Stimulated activated CD8-positive, alpha-beta memory T cell treated with anti-CD3 and anti-CD28 coated beads, Interleukin-4, amount 100 ng/mL, for 1 hour (primary cell): Measurements from ENCODE around the gene CHST1.

Source experiments
- DNase-seq, 2 donors: peaks; one replicate each; pipeline ENCODE4 v3.0.0-alpha.2; 2020; ENCODE audit warnings: low read depth in 2 of 2, low spot score in 1 of 2

Gene CHST1

DNA sequence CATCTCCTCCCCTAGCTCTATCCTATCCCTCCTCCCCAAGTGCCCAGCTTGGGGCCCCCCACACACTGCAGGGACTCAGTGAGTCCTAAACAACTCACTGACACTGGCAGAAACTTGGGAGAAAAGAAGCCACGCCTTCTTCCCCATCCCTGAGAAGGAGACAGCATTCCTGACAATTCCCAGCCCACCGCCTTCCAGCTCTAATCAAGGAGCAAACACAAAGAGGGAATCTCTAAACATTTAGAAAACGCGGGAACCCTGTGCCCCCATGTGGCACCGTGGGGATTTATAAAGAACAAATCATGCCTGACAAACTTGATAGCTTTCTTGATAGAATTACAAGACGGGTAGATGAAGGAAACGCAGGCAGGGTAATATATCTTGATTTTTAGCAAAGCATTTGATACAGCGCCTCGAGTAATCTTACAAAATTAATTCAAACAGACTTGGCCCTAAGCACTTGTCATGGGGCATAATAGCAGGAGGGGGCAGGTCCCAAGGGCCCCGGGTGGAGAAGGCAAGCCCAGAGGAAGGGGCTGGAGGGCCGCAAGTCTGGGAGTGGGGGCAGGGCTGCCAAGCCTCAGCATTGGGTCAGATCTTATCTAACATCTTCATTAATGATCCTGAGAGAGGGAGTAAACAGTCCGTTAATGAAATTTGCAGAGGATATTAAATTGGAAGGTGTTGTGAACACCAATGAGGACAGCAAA, 4.5 kb downstream of the CHST1 start:
- no peak for DNase-seq

DNA sequence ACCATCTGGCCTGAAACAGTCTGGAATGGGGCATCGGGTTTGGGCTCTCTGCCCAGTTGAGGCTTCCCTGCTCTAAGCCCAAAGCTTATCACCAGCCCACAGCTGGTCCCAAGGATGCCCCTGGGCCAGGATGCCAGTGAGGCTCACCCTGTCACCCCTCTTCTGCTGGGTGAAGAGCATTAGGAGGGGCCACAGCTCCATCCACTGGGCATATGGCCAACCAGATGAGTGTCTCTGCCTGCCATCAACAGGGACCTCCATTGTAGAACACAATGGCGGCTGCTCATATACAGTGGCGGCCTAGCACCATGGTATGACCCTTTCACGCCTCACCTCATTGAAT, 5.6 kb downstream of the CHST1 start:
- DNase-seq = no peak

DNA sequence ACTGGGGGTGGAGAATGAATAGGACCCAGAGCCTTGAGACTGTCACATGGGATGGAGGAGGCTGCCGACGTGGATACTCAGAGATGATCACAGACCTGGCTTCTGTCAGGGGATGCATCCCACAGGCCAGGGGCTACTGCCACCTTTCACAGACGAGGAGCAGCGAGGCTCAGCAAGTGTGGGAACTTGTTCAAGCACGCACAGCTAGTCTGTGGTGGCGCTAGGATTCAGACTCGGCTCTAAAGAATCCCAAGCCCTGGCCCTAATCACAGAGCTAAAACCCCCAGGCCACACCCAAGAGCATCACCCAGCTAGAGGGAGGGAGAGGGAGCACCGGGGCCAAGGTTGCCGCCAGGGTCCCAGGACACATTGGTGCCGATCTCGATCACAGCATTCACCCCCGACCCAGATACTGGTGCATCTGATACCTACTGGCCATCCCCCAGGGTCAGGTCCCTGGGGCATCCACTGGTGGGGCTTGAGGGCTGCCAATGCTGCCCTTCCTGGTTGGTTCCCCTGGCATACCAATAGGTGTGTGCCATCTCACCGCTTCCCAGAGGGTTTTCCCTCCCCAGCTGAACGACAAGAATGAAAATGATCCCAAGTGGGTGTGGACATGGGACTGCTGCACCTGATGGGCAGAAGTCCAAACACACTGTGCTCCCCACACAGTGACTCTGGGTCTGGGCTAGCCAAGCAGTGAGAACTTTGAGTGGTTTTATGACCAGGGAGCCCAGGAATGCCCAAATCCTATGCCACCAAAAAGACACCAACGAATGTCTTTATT, 6.2 kb downstream of the CHST1 start:
- DNase-seq = no peak

DNA sequence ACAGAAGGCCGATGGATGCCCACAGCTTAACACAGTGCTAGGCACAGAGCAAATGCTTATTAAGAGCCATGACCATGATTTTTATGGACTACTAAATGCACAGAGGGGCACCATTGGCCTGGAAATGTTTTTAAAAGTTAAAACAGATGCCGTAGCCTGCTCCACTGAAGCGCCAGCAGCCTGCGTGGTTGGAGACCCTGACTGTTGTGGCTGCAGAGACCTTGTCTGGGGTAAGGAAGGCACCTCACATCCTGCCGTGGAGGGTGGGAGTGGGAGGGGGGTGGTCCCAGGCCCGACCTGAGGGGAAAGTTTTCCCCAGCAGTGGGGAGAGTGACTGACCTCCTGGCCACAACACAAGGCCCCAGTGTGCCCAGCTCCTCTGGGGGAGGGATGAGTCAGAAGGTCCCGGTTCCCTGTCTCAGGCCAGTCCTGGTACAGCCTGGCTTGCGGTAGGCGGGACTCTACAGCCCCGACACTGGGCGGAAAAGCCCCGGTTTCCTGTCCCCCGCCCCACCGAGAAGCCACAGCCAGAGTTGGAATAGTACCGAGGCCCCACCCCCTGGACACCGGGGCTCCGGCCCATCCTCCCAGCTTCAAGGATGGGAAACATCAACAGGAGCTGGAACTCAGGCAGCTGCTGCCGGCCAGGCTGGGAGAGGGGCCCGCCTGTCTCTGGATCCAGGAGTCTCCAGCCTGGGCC, 7.0 kb downstream of the CHST1 start:
- no peak for DNase-seq

DNA sequence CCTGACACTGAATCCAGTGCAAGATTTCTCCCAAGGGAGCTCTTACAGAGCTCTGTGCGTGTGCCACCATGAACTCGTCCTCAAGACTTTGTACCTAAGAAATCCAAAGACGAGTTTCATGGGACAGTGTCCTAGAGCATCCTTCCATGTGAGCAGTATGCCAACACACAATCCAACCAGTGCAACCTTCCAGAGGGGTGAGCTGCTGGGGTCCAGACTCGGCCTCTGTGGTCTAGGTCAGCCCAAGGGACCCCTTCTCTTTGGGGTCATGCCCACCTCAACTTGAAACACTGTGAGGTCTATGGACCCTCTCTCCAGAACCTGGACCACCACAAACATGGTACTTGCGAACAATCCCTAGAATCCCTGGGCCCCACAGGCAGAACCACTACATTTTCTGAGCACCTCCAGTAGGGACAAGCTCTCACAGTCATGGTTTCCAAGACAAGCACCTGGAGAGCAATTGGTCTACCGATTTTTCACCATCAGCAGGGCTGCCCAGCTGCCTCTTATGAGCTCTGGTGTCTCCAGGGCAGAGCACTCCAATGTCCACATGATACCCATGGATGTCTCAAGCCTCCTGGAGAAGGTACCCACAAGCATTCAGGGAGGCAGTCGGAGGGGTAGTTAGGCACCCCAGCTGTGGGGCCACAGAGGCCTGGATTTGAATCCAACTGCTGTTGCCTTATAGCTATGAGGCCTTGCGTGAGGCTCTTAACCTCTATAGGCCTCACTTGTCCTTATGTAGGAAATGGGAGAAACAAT, 7.7 kb downstream of the CHST1 start:
- DNase-seq = no peak

DNA sequence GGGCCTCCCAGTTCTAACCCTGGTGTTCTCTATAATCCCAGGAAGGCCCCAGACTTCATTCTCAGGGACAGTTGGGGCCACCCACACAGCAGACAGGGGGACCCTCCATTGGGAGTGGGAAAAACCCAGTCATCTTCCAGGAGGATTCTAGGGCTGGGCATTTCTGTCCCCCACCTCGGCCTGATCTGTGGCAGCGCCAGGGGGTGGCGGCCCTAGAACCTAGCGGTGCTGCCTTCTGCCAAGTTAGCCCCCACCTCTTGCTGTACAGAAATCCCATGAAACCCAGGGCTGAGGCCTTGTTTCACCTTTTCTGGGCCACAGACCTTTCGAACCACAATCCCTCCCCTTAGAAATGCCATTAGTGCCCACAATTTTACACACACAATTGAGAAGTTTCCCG, 9.6 kb downstream of the CHST1 start:
- DNase-seq = no peak

DNA sequence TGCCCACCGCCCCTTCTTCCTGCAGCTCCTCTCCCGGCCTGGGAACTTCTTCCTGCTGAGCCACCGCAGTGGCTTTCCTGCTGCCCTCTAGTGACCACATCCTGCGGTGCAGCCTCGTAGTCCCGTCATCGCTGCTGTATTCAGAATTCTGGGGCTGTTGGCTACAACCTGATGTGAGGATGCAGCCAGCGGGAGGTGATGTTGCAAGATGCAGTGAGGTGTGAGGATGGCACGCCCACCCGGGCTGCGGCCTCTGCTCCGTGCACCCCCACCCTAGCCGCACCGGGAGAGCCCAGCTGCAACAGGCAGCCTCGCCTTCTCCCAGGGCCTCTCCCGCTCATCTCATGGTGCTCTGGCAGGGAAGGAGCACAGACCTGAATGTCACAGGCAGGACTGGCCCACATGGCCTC, 10.1 kb downstream of the CHST1 start:
- peak; percentile 10 to 19 for DNase-seq

DNA sequence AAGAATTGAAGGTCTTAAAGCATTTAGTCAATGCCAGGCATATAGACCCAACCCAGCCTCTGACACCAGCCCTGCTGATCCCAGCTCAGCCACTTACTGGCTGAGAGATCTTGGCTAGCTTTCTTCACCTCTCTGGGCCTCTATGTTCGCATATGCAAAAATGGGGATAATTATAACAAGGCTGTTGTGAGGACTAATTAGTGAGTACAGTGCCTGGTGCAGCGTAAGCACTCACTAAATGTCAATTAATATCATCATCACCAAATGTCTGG, 10.5 kb downstream of the CHST1 start:
- no peak for DNase-seq

DNA sequence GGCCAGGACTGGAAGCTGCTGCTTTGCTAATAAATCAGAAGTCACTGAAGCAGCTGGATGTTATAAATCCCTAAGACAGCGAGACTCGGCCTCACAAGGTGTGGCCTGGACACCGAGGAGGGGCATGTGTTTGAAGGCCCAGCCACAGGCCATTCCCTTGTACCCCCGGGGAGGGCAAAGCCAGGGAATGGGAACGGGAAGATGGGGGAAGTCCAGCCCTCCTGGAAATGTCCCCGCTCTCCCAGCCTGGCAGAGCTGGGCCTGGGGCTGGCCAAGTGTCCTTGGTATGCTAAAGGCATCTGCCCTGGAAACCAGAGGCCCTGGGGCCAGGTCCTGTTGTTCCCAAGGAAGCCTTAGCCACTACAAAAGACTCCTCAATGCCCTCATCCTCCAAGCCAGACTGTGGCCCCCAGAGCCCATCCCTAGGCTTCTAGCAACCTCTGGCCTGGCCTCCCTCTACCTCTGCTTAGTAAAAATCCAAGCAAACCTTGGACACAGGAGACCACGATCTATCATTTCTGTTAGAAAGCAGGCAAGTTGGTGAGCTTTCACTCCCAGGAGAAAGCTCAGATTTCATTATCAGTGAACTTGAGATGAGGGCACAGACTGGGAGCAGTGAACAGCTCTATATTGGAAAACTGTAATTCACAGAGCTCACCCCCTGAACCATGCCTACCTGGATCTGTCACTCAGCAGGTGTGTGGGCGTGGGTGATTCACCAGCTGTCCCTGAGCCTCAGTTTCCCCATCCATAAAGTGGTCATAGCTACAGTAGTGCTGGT, 11.0 kb downstream of the CHST1 start:
- DNase-seq = no peak

DNA sequence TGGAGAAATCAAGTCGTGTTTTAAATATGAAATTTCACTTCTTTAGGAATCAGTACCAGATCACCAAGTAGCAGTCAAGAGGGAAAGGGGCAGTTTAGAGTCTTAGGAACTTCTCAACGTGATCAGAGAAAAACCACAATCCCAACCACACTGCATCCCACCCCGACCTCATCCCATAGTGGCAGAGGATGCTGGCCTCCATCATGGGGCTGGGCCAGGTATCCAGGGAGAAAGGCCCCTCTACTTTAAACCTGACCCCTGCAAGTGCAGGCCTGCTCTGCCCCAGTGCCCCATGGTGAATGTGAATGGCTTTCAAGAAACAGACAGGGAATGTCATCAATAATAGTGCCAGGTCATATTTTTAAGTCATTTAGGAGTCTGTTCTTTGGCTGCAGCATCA, 12.1 kb downstream of the CHST1 start:
- DNase-seq = no peak

DNA sequence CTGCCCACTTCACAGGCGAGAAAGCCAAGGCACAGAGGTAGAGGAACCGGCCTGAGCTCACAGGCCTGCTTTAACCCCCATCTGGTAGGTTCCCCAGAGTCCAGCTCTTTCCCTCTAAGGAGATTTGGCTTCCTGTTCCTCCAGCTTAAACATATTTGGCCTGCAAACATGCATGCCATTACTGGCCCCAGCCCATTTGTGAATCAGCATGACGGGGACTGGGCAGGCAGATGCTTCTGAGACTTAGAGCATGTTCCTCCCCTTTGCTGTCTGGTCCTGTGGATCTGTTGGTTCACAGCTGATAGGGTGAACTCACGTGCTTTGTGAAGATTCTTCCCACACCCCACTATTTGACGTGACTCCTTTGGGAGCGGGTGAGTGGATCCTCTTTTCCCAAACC, 12.6 kb downstream of the CHST1 start:
- DNase-seq = no peak

DNA sequence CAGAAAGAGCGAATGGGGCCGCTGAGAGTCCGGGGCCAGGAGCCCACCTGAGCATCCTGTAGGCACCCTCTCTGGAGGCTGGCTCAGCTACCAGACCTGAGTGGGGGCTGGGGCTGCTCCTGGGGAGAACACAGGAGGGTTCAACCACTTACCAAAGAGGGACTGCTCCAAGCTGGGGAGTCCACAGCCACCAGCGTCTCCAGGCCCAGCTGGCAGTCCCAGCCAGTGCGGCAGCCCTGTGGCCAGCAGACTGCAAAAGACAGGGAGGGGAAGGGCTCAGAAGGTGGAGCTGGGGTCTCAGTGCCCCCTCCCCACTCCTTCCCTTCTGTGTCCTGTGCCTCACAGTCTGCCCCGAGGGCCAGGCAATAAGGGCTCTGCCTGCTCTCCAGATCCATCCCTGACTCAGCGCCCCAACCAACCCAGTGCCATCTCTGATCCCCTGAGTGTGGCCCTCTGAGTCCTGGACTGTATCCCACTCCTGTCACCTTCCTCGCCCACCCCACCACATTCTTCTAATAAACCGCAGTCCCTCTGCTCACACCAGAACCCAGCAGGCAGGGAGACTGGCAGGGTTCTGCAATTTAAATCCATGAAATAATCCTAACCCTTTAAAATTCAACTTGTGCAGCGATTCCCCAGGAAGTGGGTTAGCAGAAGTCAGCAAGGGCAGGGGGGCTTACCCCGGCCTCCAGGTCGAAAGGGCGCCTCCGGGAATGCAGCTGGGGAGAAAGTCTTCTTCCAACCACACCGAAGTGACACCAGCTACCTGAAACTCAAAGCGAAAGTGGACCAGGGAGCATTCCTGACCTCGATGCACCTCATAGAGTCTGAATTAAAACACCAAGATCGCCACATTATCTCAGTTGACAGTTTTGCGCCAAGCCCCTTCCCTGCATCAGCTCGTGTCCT, 13.3 kb downstream of the CHST1 start:
- DNase-seq = no peak

DNA sequence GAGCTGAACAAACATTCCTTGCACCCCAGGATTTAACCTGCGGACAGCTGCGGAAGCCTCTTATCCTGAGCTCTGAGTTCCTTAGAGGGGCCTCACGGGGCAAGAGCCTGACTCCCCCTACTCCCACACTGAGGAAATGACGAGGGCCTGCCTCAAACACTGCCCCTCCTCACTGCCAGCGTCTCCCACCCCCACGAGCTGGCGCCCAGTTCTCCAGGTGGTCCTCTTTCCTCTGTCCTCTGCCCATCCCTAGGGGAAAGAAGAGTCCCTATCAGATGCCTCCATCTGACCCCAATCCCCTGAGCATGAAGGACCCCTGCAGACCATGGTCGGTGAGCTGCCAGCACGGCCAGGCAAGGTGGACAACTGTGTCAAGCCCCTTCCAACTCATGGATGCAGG, 14.3 kb downstream of the CHST1 start:
- DNase-seq = no peak

DNA sequence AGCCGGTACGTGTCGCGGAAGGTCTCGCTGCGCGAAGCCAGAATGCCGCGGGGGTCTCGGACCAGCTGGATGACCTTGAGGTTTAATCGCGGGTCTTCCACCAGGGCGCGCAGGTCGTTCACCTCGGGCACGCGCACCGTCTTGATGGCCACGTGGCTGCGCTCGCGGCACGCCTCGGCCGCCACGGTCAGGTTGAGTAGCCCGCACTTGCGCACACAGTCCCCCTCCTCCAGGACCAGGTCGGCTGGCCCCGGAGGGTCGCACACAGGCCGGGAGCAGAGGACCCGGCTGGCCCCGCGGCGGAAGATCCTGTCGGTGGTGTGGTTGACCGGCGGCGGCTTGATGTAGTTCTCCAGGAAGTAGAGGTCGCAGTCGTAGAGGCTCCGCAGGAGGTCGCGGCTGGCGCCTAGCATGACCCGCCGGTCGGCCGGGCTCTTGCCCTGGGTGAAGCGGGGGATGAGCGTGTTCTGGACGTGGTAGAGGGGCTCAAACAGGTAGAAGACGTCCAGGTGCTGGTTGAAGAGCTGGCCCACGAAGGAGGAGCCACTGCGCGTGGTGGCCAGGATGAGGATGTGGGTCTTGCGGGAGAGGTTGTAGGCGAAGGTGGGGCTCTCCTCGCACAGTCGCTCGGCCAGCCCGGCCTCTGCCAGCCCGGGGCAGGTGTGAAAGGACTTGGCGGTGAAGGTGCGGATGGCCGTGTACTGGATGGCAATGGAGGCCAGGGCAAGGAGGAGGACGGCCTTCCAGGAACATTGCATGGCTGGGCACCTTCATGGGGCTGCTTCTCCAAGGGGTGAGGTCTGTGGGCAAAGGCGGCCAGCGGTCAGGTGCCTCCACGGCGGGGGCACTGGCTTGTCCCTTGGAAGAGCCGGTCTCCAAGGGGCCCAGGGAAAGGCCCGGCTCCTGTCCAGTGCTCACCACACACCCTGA, 15.0 kb downstream of the CHST1 start:
- no peak for DNase-seq

DNA sequence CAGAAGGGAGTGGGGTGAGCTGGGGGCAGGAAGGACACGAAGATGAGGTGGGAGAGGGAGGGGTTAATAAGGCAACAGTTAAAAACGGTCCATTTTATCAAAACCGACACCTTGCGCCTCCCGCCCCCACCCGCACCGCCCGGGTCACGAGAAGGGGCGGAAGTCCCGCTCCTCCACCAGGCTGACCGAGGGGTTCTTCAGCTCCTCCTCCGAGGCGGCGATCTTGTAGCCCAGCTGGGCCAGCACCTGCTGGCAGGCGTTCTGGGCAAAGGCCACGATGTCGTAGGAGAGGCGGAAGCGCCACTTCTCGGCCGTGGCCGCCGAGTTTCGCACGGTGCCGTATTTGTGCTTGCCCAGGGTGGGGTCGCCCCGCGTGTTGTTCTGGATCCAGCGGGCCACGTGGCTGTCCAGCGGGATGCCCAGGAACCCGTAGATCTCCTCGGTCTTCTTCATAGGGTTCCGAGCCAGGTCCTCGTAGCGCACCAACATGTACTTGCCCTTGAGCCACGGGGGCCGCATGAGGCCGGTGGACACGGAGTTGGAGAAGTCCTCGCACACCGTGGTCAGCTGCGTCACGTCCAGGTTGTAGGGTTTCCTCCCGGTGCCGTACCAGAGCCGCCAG, 15.8 kb downstream of the CHST1 start:
- no peak for DNase-seq

DNA sequence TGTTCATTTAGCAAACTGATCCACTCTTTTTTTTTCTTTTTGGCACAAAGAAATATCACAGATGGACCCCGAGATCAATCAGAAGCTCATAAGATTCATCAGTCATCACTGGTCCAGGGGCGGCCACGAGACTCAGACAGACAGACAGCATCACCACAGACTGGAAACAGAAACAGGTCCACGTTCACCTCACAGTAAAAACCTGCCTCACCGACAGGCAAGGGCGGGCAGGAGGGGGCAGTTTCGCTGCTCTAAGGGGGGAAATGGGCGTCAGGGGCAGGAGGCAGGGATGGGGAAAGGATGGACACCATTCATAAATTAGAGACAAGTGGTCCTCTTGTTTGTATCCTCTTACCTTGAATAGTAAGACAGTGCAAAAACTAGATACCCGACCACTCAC, 16.5 kb downstream of the CHST1 start:
- no peak for DNase-seq

DNA sequence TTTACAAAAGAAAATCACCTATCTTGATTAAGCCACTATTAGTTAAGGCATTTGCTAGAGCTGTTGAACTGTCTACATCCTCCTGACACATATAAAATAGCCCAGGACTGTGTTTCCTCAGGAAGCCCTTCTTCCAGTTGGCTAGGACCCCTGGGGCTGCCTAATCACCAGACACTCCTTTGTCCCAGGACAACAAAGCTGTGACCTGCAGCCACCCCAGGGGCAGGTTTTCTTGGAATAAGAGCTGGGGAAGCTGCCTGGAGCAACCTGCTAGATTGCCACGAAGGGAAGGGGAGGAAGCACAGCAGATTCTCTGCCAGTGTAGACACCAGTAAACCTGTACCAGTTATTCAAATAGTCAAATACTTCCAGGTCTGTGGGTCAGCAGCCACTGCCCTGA, 17.6 kb downstream of the CHST1 start:
- DNase-seq = no peak

DNA sequence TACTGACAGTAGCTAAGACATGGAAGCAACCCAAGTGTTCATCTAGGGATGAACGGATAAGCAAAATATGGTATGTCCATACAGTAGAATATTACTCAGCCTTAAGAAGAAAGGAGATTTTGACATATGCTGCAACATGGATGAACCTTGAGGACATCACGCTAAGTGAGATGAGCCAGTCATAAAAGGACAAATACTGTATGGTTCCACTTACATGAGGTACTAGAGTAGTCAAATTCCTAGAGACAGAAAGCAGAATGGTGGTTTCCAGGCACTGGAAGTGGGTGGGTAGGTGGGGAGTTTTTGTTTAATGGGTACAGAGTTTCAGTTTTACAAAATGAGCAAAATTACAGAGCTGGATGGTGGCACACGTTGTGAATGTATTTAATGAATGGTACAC, 18.1 kb downstream of the CHST1 start:
- no peak for DNase-seq
